Measurements from ENCODE around the gene PDE4A. TPM values are rescaled to one million over a fixed set of nuclear protein-coding genes. Genes with fewer than 3 reads are reported as not detected.

Gene PDE4A
- total and polyA plus RNA-seq, 10 of the 15 experiments (the other 5 are each of a cell fraction or from before 2014, with no cell fraction given) = 0.24 to 13.3 (median 4.9) TPM

DNA sequence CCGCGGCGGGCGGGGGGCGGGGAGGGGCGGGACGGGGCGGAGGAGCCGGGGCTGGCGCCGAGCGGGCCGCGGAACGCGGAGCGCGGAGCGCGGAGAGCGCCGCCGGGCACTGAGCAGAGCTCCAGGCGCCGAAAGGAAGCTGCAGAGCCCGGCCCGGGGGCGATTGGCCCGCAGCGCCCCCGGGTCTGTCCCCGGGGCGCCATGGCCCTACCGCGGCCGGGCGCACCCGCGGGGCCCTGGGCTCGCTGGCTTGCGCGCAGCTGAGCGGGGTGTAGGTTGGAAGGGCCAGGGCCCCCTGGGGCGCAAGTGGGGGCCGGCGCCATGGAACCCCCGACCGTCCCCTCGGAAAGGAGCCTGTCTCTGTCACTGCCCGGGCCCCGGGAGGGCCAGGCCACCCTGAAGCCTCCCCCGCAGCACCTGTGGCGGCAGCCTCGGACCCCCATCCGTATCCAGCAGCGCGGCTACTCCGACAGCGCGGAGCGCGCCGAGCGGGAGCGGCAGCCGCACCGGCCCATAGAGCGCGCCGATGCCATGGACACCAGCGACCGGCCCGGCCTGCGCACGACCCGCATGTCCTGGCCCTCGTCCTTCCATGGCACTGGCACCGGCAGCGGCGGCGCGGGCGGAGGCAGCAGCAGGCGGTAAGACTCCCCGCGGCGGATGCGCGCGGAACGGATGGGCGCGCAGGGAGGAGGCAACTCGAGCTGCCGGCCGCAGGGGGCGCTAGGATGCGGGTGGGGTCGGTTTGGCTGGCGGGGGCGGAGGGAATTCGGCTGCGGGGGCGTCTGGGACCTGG is at the start of gene PDE4A (continued):
- TF ChIP-seq CBX3 (IDR thresholded peaks at IDR 0.05; ENCODE audit: borderline replicate concordance, low read depth) (no peak), MTA3 (IDR thresholded peaks at IDR 0.05; ENCODE audit: borderline replicate concordance, low read length) (no peak), NBN (IDR thresholded peaks at IDR 0.05) (no peak), PML (IDR thresholded peaks at IDR 0.05; ENCODE audit: low read length) (no peak), TARDBP (IDR thresholded peaks at IDR 0.05; ENCODE audit: borderline replicate concordance) (no peak), RCOR1 (conservative IDR thresholded peaks at IDR 0.05; ENCODE audit: low read depth, low read length) (no peak), CREM (IDR thresholded peaks at IDR 0.05; ENCODE audit: low read depth) (peak; percentile 16; the same call in 1 of the 2 replicates), HDAC6 (IDR thresholded peaks at IDR 0.05; ENCODE audit: unreplicated experiment) (peak; percentile 99), NR2C2 (IDR thresholded peaks at IDR 0.05; ENCODE audit: borderline replicate concordance, control insufficient read depth, insufficient read length, low read depth) (no peak), SMAD5 (IDR thresholded peaks at IDR 0.05; ENCODE audit: low read depth) (no peak), RB1 (IDR thresholded peaks at IDR 0.05; ENCODE audit: borderline replicate concordance) (no peak), YY1 (IDR thresholded peaks at IDR 0.05; ENCODE audit: low read depth, low read length) (peak; percentile 43; the same call in 1 of the 2 replicates), TCF7 (IDR thresholded peaks at IDR 0.05; ENCODE audit: borderline replicate concordance) (no peak)
- TF ChIP-seq, protein P1, sequence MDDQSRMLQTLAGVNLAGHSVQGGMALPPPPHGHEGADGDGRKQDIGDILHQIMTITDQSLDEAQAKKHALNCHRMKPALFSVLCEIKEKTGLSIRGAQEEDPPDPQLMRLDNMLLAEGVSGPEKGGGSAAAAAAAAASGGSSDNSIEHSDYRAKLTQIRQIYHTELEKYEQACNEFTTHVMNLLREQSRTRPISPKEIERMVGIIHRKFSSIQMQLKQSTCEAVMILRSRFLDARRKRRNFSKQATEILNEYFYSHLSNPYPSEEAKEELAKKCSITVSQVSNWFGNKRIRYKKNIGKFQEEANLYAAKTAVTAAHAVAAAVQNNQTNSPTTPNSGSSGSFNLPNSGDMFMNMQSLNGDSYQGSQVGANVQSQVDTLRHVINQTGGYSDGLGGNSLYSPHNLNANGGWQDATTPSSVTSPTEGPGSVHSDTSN (IDR thresholded peaks at IDR 0.05; ENCODE audit: insufficient replicate concordance, low read depth, low read length) = no peak
- TF ChIP-seq, protein P2, sequence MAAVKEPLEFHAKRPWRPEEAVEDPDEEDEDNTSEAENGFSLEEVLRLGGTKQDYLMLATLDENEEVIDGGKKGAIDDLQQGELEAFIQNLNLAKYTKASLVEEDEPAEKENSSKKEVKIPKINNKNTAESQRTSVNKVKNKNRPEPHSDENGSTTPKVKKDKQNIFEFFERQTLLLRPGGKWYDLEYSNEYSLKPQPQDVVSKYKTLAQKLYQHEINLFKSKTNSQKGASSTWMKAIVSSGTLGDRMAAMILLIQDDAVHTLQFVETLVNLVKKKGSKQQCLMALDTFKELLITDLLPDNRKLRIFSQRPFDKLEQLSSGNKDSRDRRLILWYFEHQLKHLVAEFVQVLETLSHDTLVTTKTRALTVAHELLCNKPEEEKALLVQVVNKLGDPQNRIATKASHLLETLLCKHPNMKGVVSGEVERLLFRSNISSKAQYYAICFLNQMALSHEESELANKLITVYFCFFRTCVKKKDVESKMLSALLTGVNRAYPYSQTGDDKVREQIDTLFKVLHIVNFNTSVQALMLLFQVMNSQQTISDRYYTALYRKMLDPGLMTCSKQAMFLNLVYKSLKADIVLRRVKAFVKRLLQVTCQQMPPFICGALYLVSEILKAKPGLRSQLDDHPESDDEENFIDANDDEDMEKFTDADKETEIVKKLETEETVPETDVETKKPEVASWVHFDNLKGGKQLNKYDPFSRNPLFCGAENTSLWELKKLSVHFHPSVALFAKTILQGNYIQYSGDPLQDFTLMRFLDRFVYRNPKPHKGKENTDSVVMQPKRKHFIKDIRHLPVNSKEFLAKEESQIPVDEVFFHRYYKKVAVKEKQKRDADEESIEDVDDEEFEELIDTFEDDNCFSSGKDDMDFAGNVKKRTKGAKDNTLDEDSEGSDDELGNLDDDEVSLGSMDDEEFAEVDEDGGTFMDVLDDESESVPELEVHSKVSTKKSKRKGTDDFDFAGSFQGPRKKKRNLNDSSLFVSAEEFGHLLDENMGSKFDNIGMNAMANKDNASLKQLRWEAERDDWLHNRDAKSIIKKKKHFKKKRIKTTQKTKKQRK (IDR thresholded peaks at IDR 0.05; ENCODE audit: low read depth, low read length) = no peak
- TF ChIP-seq, protein P3, sequence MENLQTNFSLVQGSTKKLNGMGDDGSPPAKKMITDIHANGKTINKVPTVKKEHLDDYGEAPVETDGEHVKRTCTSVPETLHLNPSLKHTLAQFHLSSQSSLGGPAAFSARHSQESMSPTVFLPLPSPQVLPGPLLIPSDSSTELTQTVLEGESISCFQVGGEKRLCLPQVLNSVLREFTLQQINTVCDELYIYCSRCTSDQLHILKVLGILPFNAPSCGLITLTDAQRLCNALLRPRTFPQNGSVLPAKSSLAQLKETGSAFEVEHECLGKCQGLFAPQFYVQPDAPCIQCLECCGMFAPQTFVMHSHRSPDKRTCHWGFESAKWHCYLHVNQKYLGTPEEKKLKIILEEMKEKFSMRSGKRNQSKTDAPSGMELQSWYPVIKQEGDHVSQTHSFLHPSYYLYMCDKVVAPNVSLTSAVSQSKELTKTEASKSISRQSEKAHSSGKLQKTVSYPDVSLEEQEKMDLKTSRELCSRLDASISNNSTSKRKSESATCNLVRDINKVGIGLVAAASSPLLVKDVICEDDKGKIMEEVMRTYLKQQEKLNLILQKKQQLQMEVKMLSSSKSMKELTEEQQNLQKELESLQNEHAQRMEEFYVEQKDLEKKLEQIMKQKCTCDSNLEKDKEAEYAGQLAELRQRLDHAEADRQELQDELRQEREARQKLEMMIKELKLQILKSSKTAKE (IDR thresholded peaks at IDR 0.05; ENCODE audit: low read depth, poor library complexity, severe bottlenecking) = no peak
- TF ChIP-seq, protein P4, sequence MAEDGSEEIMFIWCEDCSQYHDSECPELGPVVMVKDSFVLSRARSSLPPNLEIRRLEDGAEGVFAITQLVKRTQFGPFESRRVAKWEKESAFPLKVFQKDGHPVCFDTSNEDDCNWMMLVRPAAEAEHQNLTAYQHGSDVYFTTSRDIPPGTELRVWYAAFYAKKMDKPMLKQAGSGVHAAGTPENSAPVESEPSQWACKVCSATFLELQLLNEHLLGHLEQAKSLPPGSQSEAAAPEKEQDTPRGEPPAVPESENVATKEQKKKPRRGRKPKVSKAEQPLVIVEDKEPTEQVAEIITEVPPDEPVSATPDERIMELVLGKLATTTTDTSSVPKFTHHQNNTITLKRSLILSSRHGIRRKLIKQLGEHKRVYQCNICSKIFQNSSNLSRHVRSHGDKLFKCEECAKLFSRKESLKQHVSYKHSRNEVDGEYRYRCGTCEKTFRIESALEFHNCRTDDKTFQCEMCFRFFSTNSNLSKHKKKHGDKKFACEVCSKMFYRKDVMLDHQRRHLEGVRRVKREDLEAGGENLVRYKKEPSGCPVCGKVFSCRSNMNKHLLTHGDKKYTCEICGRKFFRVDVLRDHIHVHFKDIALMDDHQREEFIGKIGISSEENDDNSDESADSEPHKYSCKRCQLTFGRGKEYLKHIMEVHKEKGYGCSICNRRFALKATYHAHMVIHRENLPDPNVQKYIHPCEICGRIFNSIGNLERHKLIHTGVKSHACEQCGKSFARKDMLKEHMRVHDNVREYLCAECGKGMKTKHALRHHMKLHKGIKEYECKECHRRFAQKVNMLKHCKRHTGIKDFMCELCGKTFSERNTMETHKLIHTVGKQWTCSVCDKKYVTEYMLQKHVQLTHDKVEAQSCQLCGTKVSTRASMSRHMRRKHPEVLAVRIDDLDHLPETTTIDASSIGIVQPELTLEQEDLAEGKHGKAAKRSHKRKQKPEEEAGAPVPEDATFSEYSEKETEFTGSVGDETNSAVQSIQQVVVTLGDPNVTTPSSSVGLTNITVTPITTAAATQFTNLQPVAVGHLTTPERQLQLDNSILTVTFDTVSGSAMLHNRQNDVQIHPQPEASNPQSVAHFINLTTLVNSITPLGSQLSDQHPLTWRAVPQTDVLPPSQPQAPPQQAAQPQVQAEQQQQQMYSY (CRISPR knock-in tag; IDR thresholded peaks at IDR 0.05) = no peak

Measured in GM12878 (cell line).